ENCODE data around the gene CRHR2.

CRHR2 gene

DNA sequence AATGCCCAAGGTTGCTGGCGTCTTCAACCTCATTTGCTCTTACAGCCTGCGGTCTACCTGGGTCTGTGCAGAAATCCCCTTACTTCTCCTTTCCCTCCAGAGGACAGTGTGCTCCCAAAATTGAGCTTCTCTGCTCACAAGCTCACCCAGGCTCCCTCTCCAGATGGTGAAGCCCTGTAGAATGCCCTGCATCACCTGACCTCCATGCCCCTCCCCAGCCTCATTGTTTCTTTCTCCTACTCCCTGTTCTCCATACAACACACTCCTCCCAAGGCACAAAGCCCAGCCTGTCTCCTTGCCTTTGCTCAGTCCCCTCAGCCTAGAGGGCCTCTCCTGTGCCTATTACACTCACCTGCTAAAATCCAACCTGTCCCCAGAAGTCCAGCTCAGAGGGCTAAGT lies 3.5 kb downstream of the CRHR2 start:
- no peak for DNase-seq

DNA sequence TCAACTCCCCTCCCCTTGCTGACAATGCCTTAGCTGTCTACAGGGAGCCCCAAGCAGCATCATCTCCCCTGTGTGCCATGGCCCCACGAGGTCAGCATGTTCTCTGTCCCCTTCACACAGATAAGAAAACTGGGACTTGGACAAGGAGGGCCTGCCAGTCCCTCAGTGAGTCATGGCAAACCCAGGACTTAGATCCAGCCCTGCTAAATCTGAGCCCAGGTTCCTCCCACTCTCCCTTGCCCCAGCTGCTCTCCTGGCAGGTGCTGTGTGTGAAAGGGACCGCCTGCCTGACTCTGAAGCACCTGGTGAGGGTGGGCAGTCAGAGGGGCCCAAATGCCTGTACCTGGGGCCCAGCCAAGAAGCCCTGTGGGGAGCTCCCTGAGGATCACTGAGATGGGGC lies 7.4 kb downstream of the CRHR2 start:
- DNase-seq = no peak

DNA sequence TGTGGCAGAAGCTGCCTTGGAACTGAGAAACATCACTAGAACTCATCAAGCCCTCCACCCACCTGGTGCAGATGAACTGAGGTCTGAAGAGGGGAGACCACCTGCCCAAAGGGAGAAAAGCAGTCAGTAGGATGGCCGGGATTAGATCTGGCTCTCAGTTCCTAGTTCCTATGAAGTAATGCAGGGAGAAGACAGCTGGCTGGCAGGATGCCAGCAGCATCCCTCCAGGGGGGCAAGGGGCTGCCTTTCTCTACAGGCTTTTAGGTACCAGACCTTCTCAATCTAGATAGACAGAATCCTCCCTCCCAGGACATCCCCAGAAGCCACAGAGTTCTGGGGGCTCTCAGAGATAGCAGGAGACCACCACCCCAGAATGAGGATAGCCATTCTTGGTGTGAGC lies 7.8 kb downstream of the CRHR2 start:
- DNase-seq = no peak

DNA sequence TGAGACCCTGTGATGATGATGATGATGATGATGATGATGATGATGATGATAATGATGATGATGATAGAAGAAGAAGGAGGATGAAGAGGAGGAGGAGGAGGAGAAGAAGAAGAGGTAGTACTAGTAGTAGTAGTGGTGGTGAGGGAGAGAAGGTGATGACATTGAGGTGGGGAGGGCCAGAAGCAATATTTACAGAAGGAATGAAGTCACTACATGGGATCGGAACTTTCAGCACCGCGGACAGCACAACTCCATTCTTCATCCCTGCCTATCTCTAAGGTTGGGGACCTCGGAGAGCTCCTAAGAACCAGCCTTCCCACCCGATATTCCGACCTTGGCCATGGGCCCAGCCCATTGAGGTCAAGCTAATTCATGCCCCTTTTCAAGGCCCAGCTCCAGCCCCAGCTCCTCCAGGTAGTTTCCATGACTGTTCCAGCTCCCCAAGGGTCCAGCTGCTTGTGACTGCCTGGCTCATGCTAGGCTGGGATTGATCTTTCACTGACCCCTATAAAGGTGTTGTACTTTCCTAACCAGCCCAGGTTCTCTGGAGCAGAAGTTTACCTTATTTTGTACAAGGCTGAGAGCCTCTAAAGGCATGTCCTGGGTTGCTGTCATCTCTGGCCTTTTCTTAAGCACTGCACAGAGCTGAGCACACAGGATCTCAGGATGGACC lies 10.3 kb downstream of the CRHR2 start:
- peak; percentile 34 to 66 (median 51) for DNase-seq

DNA sequence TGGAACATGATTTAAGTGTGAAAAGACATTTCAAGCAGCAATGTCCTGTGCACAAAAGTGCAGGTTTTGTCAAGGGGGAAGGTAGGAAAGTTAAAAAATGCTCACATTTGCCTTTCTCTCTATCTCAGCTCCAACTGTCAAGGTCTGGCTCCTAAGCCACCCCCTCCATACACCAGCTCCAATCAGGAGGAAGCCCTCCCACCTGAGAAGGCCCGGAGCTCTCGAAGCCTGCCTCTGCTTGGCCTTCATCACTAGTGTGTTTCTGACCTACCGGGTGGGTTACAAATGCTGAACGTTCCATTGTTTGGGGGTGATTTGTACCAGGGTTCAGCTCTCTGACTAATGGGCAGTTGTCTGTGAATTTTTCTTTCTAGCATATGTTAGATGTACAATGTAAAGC lies 14.2 kb downstream of the CRHR2 start:
- no peak for DNase-seq

DNA sequence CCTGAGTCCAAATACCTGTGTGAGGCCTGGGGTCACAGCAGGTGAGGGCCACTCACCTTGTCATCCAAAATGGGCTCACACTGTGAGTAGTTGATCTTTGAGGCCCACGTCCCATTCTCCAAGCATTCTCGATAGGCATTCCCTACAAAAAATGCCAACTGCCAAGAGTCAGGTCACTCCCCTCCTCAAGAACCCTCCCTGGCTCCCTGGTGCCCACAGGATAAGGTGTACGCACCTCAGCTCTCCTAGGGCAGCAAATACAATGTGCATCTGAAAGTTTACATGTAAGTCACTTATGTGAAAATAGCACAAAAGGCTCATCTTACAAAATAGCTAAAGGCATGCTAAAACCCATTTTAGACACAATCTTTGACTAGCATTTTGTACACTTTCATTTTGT lies 15.1 kb downstream of the CRHR2 start:
- DNase-seq = no peak

DNA sequence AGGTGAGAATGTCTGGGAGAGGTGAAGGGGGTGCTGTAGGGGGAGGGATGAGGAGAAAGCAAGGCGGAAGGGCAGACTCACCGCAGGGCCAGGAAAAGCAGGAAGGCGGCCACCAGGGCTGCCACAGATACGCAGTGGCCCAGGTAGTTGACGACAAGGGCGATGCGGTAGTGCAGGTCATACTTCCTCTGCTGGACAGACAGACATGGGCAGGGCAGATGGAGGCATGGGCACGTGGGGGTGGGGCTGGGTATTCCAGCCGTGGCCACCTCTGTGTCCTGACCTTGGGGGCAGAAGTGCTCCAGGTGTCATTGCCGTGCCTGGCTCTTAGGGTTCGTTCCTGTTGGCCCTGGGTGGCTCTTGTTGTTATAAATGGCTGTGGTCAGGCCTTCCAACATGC lies 16.8 kb downstream of the CRHR2 start:
- no peak for DNase-seq

DNA sequence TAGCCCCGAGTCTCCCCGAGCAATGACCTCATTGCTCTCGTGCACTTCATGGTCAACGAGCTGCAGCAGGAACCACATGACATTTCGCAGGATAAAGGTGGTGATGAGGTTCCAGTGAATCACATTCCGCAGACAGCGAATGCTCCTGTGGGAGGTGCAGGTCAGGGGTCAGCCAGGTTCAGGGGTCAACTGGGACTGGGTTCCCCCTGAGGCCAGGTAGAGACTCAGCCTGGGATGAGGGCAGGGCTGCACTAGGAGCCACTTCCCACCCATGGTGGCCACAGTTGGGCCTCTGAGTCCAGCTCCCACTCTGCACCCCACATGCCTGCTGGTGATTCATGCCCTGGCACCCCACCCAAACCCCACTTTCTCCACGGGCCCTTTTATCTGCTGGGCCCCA lies 17.2 kb downstream of the CRHR2 start:
- no peak for DNase-seq

DNA sequence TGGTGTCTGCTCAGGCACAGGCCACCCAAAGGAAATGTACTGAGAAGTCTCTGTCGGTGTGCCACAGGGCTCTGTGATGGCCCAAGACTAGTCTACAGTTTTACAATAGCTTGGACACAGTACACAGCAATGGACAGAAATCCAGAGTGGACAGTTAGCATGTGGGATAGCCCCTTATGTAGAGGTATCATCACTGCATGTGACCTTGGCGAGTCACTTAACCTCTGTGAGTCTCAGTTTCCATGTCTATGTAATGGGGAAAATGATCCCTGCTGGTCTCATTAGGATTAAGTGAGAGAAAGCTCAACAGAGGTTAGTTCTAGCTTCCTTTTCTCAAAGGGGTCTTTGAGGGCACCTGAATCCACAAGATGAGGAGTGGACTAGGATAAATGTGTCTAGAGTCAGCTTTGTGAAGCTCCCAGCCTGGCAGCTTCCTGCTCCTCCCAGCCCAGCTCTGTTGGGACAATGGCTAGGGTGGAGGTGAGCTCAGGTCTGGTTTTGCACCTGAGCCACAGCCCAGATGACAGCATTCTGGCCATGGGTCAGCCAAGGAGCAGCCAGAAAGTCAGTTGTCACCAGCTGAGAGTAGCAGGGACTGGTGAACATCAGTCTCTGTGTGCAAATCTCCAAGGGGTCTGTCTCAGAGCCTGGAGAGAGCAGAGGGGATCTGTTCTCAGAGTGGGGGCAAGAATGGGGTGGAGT lies 17.9 kb downstream of the CRHR2 start:
- no peak for DNase-seq

DNA sequence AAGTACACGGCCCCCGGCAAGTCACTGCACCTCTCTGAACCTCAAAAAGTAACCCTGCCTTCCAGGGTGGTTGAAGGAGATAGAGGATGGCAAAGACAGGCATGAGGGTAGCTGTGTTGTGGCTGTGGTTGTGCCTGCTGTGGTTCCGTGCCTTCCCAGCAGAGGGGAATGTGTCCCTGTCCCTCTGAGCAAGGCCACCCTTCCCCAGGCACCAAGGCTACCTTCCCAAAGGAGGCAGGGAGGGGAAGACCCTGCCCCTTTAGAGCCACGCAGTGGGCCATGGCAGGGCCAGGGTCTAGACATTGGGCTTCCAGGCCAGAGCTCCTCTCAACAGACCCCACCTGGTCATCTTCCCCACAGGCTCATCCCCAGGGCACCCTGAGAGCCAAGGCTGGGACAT lies 18.8 kb downstream of the CRHR2 start:
- no peak for DNase-seq

DNA sequence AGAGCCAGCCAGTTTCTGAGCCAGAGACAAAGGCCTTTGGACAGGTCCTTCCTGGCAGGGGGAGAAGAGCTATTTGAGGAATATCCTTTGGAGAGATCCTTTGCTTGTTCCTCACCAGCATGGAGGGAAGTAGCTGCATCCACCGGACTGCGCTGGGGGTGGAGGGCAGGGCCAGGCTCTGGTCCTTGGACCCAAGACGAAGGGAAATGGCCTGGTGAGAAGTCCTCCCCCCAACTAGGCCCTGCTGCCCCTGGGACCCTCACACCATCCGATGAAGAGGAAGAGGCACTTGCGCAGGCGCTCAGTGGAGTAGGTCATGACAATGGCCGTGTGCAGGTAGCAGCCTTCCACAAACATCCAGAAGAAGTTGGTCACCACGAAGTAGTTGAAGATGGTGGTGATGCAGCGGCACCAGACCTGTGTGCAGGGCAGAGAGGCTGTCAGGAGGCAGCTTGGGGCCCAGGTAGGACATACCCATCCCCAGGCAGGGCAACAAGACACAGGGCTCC lies 19.8 kb downstream of the CRHR2 start:
- no peak for DNase-seq

DNA sequence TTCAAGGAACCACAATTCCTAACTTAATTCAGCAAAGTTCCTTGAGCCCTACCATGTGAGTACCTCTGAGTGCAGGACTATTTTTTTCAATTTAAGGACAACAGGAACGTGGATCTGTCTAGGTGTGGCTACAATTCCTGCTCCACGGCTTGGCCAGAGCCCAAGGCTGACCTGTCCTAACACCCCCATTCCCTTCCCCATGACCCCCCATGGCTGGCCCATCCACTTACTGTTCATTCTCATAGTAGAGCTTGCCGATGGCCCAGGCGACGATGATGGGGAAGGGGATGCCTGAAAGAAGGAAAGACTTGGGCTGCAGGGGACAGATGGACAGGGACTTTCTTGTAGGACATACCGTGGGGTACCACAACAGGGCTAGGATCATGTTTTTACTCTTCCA lies 20.3 kb downstream of the CRHR2 start:
- DNase-seq = no peak

DNA sequence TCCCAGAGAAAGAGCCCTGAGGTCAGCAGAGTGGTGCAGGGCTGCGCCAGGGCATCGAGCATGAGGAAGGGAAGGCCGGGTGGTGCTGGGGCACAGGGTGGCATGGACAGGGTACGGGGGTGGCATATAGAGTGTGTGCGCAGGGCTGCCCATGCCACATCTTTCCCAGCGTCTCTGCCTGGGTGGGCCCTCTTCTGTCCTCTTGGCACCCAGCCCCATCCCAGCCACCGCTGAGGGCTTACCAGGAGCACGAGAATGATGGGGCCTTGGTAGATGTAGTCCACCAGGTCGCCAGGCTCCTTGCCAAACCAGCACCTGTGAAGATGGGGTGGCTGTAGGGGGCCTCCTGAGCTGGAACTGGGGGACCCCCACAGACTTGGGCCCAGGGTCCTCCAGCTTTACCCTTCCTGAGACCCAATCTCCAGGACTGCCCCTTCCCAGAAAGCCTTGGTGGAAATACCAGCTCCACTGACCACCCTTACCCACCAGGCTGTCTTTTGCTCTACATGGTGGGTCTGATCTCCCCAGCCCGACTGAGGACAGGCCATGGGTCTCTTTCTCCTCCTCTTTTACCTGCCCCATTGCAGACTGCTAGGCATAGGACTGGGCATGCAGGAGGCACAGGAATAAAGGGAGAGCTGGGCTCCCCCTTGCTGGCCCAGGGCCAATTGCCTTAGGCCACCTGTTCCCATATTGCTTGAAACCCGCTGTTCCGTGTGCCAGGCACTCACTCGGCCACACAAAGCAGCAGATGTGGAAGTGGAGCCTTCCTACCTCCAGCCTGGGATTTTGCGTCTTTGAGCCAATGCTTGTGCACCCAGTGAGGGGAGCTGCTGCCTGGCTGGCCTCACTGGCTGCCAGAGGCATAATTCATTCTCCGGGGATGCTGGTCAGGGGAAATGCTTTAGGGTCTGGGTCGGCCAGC lies 21.7 kb downstream of the CRHR2 start:
- DNase-seq = no peak

DNA sequence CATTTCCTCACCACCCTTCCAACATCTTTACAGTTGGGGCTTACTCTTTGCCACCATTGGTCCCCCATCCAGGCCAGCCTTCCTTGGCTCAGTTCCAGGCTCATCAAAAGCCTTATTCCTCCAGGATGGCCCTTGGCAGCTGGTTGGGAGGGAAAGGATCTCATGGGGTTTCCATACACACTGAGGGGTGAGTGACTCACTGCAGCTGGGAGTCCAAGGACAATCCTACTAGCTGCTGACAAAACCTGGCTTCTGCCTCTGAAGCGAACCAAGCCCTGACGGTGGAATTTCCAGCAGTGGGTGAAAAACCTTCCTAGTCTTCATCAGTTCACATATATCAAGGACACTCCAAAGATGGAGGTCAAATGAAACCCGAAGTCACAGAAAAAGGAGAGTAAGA lies 22.9 kb downstream of the CRHR2 start:
- DNase-seq = no peak

DNA sequence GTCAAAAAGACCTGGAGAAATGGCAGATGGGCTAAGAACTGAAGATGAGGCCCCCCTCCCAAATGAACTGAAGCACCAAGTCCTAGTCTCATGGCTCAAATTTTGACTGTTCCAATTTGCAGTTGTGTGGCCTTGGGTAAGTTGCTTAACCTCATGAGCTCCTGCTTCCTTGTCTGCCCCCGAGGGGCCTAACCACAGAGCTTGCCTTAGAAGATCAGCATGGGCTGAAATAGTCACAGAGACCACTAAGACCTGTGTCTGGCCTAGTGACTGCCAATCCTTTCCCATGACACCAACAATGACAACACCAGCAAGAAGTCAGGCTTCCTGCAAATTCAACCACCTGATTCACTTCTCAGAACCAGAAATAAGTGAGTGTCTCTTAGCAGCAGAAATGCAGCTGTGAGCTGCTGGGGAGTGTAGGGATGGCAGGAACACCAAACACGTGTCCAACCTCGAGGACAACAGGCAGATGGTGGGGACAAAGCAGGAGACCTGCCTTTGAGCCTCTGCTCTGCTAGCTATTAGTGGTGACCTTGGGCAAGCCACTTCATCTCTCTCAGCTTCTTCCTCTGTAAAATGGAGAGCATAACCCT lies 23.7 kb downstream of the CRHR2 start:
- DNase-seq = no peak

DNA sequence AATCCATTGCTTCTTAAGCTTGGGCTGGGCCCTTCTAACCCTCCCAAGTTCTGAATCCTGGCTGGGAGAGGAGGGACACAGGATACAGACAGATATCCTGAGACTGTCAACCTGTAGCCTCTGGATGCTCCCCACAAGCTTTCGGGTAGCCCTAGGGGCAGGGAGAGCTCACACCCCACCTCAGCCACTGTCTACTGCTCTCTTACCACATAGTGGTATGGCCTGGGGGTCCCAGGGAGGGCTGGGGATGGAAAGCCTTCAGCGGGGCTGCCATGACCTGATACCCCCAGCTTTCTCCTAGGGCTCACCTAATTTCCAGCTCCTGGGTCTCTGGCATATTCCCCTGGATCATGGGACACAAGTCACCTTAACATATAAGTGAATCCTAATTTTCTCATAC lies 25.1 kb downstream of the CRHR2 start:
- DNase-seq = no peak

DNA sequence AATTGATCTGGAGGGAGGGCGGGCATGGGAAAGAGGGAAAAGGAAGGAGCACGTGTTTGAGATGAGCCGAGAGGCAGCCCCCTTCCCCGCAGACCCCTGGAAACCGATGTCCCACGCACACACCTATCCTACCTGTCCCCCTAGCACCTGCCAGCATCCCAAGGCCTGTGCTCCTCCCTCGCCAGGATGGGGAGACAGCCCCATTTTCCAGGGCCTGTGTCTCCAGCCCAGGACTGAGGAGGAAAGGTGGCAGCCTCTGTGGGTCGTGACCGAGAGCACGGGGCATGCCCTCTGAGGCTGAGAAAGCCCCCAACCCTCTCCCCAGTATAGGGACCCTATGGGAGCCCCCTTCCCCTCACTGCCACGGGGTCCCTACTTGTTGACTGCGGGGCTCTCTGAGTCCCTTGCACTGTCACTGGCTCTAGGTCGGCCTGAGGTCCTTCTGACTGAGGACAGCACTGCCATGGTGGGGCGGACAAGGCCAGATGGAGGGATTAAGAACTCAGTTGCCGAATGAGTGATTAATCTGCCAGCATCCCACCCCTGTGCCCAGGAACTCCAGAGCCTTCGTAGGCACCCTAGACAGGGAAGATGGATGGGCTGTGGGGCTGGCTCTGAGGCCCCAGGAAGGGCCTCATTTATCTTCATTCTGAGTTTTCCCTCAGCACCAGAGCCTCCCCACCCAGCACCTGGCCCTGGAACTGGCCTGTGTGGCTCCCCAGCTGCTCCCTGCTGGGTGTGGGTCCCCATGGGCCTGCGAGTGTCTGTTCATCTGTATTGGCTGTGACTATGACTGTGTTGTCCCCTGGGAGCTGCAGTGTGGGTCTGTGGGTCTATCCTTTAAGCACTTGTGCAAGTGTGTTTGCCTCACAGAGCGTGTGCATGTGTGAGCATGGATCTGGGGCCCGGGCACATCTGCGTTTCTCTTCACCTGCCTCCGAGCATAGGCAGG lies 26.0 kb downstream of the CRHR2 start:
- no peak for DNase-seq

DNA sequence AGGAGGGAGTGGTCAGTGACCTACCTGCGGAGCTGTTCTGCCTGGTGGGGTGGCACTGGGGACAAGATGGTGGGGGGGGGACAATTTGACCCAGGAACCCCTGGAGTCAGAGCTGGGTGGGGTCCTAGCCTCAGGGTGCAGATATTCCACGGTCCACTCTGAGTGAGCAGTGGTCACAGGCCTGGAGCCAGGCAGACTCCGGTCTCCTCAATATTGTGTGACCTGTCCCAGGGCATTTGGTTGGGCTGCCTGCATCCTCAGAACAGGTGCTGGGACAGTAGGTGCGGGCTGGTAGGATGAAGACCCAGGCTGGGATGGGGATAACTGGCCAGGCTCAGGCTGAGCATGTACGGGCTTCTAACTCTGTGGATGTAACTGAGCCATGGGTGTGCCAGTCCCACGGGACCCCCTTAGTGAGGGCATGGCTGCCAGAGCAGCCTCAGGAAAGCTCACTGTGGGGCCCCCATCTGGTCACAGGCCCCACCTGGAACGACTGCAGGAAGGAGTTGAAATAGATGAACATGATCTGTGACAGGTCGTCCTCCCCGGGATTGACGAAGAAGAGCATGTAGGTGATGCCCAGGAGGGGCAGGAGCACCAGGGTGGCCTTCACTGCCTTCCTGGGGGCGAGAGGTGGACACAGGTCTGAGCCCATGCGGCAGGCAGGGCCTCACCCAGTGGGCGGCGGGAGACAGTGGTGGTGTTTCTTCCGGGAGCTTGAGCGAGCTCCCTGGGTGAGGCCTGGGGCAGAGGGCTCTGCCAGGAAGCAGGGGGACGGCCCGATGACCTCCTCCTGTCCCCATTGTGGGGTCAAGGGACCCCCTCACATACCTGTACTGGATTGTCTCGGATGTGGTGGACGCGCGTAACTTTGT lies 26.9 kb downstream of the CRHR2 start:
- DNase-seq = no peak

DNA sequence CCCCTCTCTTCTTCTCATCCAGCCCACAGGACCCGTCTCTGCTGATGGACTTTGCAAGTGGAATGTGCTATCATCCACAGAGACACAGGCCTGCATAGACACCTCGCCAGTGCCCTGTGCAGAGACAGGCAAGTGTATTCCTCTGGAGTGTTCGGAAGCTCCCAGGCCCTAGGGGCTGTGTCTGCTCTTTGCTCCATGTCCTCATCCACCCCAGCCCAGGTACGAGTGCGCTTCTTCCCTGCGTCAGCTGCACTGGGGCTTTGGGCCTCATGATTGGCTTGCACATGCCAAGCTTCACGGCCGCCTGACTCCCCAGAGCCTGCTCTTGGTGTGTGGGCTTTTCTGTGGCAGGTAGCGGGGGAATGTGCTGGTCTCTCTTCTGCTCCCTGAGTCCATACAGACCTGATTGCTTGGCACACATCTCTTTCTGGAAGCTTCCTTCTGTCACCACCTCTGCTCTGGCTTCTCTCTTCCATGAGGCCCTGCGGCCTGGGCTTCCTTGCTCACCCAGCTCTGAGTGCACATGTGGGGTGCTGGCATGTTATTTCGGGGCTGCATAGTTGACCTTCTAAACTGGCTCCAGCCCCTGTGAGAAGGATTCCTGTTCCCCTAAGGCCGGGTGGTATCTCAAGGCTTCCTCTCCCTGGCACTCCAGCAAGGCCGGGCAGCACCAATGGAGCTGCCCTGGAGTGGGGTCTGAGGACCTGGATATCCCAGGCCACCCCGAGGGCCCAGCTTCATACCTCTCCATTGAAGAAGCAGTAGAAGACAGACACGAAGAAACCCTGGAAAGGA lies 27.8 kb downstream of the CRHR2 start:
- no peak for DNase-seq

Data from suppressor macrophage (primary cell).